OCI-LY7 (cell line): ENCODE results near the gene PDCD6IP. TPM values are rescaled to one million over a fixed set of nuclear protein-coding genes. Genes with fewer than 3 reads are reported as not detected.

Experiments used
- BruUV-seq: library from RNA; stranded (reverse); fragments of 400-500 nt; replicated peaks from 2 replicates; lab custom pipeline; 2021; lab: Mats Ljungman, UMichigan
- CTCF ChIA-PET: fragments of 300-600 bp; sonication (Branson Sonifier 250); formaldehyde crosslinking; loops from one replicate; lab custom pipeline; 2022; ENCODE audit warnings: antibody characterized with exemption; ENCODE audit not compliant: unreplicated experiment; lab: Charles Lee
- POLR2A ChIA-PET: fragments of 300-600 bp; sonication (Branson Sonifier 250); formaldehyde crosslinking; loops from one replicate; lab custom pipeline; 2022; ENCODE audit warnings: antibody characterized with exemption; lab: Charles Lee
- DNase-seq: peaks from one replicate; pipeline ENCODE4 v3.0.0-alpha.2; 2015; ENCODE audit warnings: low spot score
- H2AFZ ChIP-seq: fragments of 200-600 bp; sonication (generic), shearing (Covaris generic); 2 replicates; pipeline ENCODE4 v1.6.1; 2014; ENCODE audit warnings: mild to moderate bottlenecking, antibody characterized with exemption, low read length, moderate library complexity
- H3K27ac ChIP-seq: fragments of 200-600 bp; sonication (generic); 2 replicates; pipeline ENCODE4 v1.5.1; 2014; ENCODE audit warnings: mixed run types, low read depth, mild to moderate bottlenecking, moderate library complexity, low read length, inconsistent platforms; ENCODE audit not compliant: poor library complexity, severe bottlenecking
- H3K36me3 ChIP-seq: fragments of 200-600 bp; sonication (generic); 2 replicates; pipeline ENCODE4 v1.6.1; 2014; ENCODE audit warnings: mild to moderate bottlenecking, antibody characterized with exemption, low read length, moderate library complexity, mixed read lengths; ENCODE audit not compliant: insufficient read depth
- H3K4me1 ChIP-seq: fragments of 200-600 bp; sonication (generic); 2 replicates; pipeline ENCODE4 v1.5.1; 2014; ENCODE audit warnings: mild to moderate bottlenecking, low read length; ENCODE audit not compliant: insufficient read depth, poor library complexity, severe bottlenecking
- H3K4me2 ChIP-seq: fragments of 200-600 bp; sonication (generic); 2 replicates; pipeline ENCODE4 v1.6.1; 2014; ENCODE audit warnings: mild to moderate bottlenecking, low read length
- H3K4me3 ChIP-seq: fragments of 200-600 bp; sonication (generic); 2 replicates; pipeline ENCODE4 v1.5.1; 2014; ENCODE audit warnings: mild to moderate bottlenecking, low read depth, low read length; ENCODE audit not compliant: poor library complexity, severe bottlenecking
- H3K79me2 ChIP-seq: fragments of 200-600 bp; sonication (generic); 2 replicates; pipeline ENCODE4 v1.6.1; 2016; ENCODE audit warnings: low read depth, mild to moderate bottlenecking, low read length, moderate library complexity, mixed read lengths; ENCODE audit not compliant: insufficient read depth
- H3K9me2 ChIP-seq: fragments of 200-600 bp; sonication (generic); 2 replicates; pipeline ENCODE4 v1.6.1; 2016; ENCODE audit warnings: mild to moderate bottlenecking, low read length, mixed read lengths; ENCODE audit not compliant: insufficient read depth
- H3K9me3 ChIP-seq: fragments of 200-600 bp; sonication (generic); 2 replicates; pipeline ENCODE4 v1.6.1; 2014; ENCODE audit warnings: mild to moderate bottlenecking, mixed run types, low read length, mixed read lengths
- H4K20me1 ChIP-seq: fragments of 200-600 bp; sonication (generic); 2 replicates; pipeline ENCODE4 v1.6.1; 2014; ENCODE audit warnings: mild to moderate bottlenecking, antibody characterized with exemption, low read length, moderate library complexity, mixed read lengths; ENCODE audit not compliant: insufficient read depth
- EZH2phosphoT487 ChIP-seq: fragments of 200-600 bp; sonication (generic); IDR thresholded peaks from 2 replicates; pipeline ENCODE4 v1.6.1; 2018; ENCODE audit warnings: low read depth, borderline replicate concordance, mild to moderate bottlenecking, mixed run types, antibody characterized with exemption, low read length, moderate library complexity, mixed read lengths
- intact Hi-C: fragments of 100-400 bp; cut with micrococcal nuclease; formaldehyde crosslinking; loops from one replicate; pipeline ENCODE4 v1.10.0; 2022; ENCODE audit not compliant: unreplicated experiment
- total RNA-seq, 2 experiments: library from RNA; depleted of rRNA in 1 of 2; stranded (reverse); fragments of >200 nt in 1 of 2; shearing (Covaris generic) in 1 of 2; gene quantifications; 2 replicates each; pipeline ENCODE4 v1.2.3, GENCODE V29; 2014 to 2022
- TF ChIP-seq, protein P1 (sequence below): fragments of 200-600 bp; sonication (generic); conservative IDR thresholded peaks from 2 replicates; pipeline ENCODE4 v1.5.1; 2014; ENCODE audit warnings: mild to moderate bottlenecking, antibody characterized with exemption, low read length, moderate library complexity, mixed read lengths

PDCD6IP gene
- total RNA-seq, 2 experiments from 2014 or later = 75.5 to 216 TPM

DNA sequence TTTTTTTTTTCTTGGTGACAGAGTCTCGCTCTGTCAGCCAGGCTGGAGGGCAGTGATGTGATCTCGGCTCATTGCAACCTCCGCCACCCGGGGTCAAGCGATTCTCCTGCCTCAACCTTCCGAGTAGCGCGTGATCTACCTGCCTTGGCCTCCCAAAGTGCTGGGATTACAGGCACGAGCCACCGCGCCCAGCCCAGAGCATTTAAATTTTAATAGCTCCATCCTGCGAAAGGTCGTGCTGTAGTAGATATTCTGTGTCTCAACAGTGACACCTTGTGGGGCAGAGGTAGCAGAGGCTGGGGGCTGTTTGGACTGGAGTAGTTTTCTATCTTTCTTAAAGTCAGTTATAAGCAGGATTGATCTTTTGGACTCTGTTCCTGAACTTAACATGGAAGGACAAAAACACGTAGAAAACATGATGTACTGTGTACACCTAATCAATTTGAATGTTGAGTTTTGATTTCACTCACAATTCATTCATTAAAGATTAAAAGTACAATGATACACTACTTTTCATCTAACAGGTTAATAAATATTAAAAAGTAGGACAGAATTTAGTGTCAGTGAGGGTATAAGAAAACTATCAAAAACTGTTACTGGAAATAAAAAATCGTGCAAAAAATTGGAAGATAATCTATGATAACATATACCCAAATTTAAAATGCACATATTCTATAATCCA is 11.0 kb upstream of the PDCD6IP start:
- H3K4me3 ChIP-seq = no peak overlapping the region
- H3K9me2 ChIP-seq = no peaks in the 10 kb centered on the region
- H3K4me2 ChIP-seq = peak overlapping the region; percentile 42
- TF ChIP-seq, protein P1, sequence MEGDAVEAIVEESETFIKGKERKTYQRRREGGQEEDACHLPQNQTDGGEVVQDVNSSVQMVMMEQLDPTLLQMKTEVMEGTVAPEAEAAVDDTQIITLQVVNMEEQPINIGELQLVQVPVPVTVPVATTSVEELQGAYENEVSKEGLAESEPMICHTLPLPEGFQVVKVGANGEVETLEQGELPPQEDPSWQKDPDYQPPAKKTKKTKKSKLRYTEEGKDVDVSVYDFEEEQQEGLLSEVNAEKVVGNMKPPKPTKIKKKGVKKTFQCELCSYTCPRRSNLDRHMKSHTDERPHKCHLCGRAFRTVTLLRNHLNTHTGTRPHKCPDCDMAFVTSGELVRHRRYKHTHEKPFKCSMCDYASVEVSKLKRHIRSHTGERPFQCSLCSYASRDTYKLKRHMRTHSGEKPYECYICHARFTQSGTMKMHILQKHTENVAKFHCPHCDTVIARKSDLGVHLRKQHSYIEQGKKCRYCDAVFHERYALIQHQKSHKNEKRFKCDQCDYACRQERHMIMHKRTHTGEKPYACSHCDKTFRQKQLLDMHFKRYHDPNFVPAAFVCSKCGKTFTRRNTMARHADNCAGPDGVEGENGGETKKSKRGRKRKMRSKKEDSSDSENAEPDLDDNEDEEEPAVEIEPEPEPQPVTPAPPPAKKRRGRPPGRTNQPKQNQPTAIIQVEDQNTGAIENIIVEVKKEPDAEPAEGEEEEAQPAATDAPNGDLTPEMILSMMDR = peak; percentile 90
- TF ChIP-seq EZH2phosphoT487 = no peak
- CTCF ChIA-PET = interaction anchor here (0.9 to 1.6 kb wide), 9 partner anchors 9 to 656 kb away, joined by 3 to 7 read pairs (median 4); partner anchors contain the start of gene PDCD6IP
- peak; percentile 76 for DNase-seq
- POLR2A ChIA-PET = interaction anchor here (0.8 to 2.2 kb wide), 6 partner anchors 9 to 158 kb away, joined by 3 to 10 read pairs (median 6); partner anchors contain the start of gene PDCD6IP
- peak overlapping the region; percentile 50; the same call in 1 of the 2 replicates for H2AFZ ChIP-seq
- H3K79me2 ChIP-seq = no peaks in the 10 kb centered on the region
- BruUV-seq = no TSS peak
- no peaks in the 10 kb centered on the region for H3K9me3 ChIP-seq
- H3K27ac ChIP-seq = no peak overlapping the region
- no peaks in the 10 kb centered on the region for H4K20me1 ChIP-seq
- intact Hi-C loops = loop anchor here (2.0 to 5.0 kb wide), 2 partner anchors 70 to 657 kb away; partner anchors contain the start of gene CLASP2
- H3K36me3 ChIP-seq = no peaks in the 10 kb centered on the region
- H3K4me1 ChIP-seq = peaks cover 5% of the 10 kb centered on the region

- H3K4me1 ChIP-seq = peaks cover 5% of the 10 kb centered on the region
- ChIA-PET CTCF (interaction anchor here (1.6 kb wide), 1 partner anchor 152 kb away, joined by 4 read pairs; no protein-coding TSS in a partner anchor), POLR2A (no interaction called here)
- H2AFZ ChIP-seq = no peak overlapping the region
- intact Hi-C loops = loop anchor here (5.0 kb wide), 1 partner anchor 72 kb away; the partner anchor contains the start of gene CLASP2
- TF ChIP-seq, protein P1 = no peak
- TF ChIP-seq EZH2phosphoT487 = no peak
- no peaks in the 10 kb centered on the region for H3K79me2 ChIP-seq
- H3K9me2 ChIP-seq = no peaks in the 10 kb centered on the region
- no TSS peak for BruUV-seq
- no peak for DNase-seq
- no peaks in the 10 kb centered on the region for H4K20me1 ChIP-seq
- H3K4me3 ChIP-seq = no peak overlapping the region
- no peaks in the 10 kb centered on the region for H3K9me3 ChIP-seq
- no peak overlapping the region for H3K4me2 ChIP-seq
- no peak overlapping the region for H3K27ac ChIP-seq
- no peaks in the 10 kb centered on the region for H3K36me3 ChIP-seq
Observed at GRCh38 chr3:33789183-33789954, 9.1 kb upstream of the PDCD6IP start.
